ENCODE measurements around the gene OR14A2. TPM values are rescaled to one million over a fixed set of nuclear protein-coding genes. Genes with fewer than 3 reads are reported as not detected.
"Not testable (repeated sequence)": the region's sequence is repeated elsewhere in the genome, so short reads cannot be mapped to it uniquely, and the experiment has no call there.

The OR14A2 gene
- not detected in 2 replicates for total RNA-seq (2014; rRNA removed; shearing (Covaris generic))

- in situ Hi-C loops (cut with HindIII; ENCODE audit: low sequenced_read_pairs): no loop called here
Measured at GRCh38 chr1:247748041-247748440, at the start of gene OR14A2. Gene OR14A2 (minus strand): TSS chr1:247748141.

GRCh38 chr1:247797518-247797917 lies 49.6 kb upstream of the OR14A2 start:
- in situ Hi-C loops (cut with HindIII; ENCODE audit: low sequenced_read_pairs): no loop called here
- no peak for DNase-seq (ENCODE audit: low spot score)

More at GRCh38 chr1:247748041-247748440, at the start of gene OR14A2:
- no peak for DNase-seq (ENCODE audit: low spot score)

DNA sequence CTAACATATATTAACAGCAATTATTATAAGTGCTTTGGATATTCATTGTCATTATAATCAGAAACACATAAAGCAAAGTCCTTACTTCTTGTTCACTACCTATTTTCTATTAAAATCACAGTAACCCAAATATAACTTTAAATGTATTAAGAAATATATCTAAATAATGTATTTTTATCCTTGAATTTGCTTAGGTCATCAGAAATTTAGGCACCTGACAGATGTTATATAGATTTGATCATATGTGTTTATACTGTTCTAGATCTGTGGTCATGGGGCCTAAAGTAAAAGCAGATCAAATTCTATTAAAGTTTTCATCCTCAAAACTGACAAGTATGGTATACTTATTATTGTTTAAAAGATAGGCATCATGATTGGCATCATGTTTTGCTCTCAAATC lies 21.7 kb upstream of the OR14A2 start:
- in situ Hi-C loops (cut with HindIII; ENCODE audit: low sequenced_read_pairs): no loop called here
- DNase-seq (ENCODE audit: low spot score): no peak

- in situ Hi-C loops (cut with HindIII; ENCODE audit: low sequenced_read_pairs): no loop called here
- no peak for DNase-seq (ENCODE audit: low spot score)
Measured at GRCh38 chr1:247760456-247760855, 12.5 kb upstream of the OR14A2 start, which contains the start of gene OR1C1. Gene OR1C1 (minus strand): TSS chr1:247760556. CDS start chr1:247758406, 2,150 bp downstream.

DNA sequence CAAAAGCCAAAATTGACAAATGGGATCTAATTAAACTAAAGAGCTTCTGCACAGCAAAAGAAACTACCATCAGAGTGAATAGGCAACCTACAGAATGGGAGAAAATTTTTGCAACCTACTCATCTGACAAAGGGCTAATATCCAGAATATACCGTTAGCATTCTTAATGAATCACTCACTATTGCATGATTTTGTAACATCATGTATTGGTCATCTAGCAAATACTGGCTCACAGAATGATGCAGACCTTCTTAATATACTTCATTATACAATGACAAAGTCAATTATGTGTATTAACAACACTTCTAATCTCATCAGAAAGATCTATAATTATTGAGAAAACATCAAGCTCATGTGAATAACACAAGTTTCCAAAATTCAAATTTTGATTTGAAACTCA lies 6.4 kb upstream of the OR14A2 start:
- in situ Hi-C loops (cut with HindIII; ENCODE audit: low sequenced_read_pairs): not testable (repeated sequence)

DNA sequence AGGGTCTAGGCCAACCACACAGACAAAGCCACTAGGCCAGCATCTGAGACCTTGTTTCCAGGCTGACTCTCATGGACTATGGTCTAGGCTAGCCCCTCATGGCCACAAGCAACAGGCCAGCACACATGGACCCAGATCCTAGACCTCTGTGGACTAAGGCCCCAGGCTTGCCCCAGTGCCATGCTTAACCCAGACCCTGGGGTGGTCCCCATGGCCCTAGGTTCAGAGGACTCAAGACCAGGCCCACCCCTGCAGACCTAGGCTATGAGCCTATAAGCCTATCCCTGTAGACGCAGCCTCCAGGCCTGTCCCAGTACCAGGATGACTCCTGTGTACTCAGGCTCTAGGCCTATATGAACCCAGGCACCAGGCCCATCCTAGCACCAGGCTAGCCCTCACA lies 1.9 kb upstream of the OR14A2 start:
- no peak for DNase-seq (ENCODE audit: low spot score)
- in situ Hi-C loops (cut with HindIII; ENCODE audit: low sequenced_read_pairs): no loop called here

More for the DNA sequence above, 6.4 kb upstream of the OR14A2 start:
- not testable (repeated sequence) for DNase-seq (ENCODE audit: low spot score)

- in situ Hi-C loops (cut with HindIII; ENCODE audit: low sequenced_read_pairs): no loop called here
- DNase-seq (ENCODE audit: low spot score): no peak
Measured at GRCh38 chr1:247747616-247748015, 325 bp downstream of the OR14A2 start.

DNA sequence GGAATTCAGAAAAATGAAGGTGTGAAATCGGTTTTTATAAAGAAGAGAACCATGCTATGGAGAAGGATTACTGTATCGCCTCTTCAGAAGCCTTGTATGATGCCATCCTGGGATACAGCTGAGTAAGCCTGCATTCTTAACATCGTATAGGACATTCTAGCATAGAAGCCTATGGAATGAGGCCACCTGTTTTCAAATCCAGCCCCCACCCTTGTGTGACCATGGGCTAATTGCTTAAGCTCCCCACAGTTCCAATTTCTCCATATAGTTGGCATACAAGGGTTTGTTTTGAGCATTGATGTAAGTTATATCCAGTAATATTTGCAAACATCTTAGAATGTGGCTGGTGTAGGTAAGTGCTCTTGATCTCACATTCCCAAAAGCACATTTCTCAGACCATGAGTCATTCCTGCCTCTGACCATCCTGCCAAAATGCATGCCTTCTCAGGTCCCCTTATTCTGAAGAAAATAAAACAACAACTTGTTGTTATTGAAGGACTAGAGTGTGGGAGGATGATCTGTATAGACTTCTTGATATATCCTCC lies 1.5 kb downstream of the OR14A2 start:
- in situ Hi-C loops (cut with HindIII; ENCODE audit: low sequenced_read_pairs): no loop called here
- no peak for DNase-seq (ENCODE audit: low spot score)

DNA sequence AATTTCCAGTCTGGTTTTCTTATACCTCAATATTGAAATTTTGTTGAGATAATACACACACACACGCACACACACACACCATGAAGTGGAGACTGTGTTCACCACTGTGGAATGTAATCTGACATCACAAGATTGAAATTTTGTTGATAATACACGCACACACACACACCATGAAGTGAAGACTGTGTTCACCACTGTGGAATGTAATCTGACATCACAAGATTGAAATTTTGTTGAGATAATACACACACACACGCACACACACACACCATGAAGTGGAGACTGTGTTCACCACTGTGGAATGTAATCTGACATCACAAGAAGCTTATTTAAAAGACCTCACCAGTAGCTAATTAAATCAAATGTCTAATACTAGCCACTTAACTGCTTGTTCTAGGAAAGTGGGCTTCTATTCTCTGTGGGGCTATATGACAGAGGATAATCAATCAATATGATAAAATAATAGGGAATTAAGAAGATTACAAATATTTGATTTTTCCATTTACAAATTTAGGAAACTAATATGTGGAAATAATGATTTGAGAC lies 5.7 kb downstream of the OR14A2 start:
- DNase-seq (ENCODE audit: low spot score); in situ Hi-C loops (cut with HindIII; ENCODE audit: low sequenced_read_pairs): not testable (repeated sequence)

- no peak for DNase-seq (ENCODE audit: low spot score)
- in situ Hi-C loops (cut with HindIII; ENCODE audit: low sequenced_read_pairs): no loop called here
Measured at GRCh38 chr1:247741756-247742155, 6.2 kb downstream of the OR14A2 start.

GRCh38 chr1:247740721-247741120 lies 7.2 kb downstream of the OR14A2 start:
- in situ Hi-C loops (cut with HindIII; ENCODE audit: low sequenced_read_pairs): no loop called here
- DNase-seq (ENCODE audit: low spot score): no peak

GRCh38 chr1:247738315-247738714 lies 9.6 kb downstream of the OR14A2 start, which contains the start of gene OR14K1:
Gene OR14K1 (plus strand): TSS chr1:247738615. CDS start chr1:247738615, 0 bp downstream.
- in situ Hi-C loops (cut with HindIII; ENCODE audit: low sequenced_read_pairs): no loop called here

DNA sequence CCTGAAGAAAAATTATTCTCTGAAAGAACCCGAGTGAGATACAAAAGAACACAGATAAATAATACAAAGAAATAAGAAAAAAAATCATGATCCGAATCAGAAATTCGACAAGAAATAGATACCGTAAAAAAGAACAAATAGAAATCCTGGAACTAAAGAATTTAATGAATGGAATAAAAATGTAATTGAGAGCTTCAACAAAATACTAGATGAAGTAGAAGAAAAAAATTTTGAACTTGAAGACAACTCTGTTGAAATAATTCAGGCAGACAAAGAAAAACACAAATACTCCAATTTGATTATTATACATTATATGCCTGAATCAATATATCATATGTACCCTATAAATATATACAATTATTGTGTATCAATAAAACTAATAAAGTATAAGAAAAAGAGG lies 26.7 kb downstream of the OR14A2 start:
- in situ Hi-C loops (cut with HindIII; ENCODE audit: low sequenced_read_pairs): no loop called here
- DNase-seq (ENCODE audit: low spot score): no peak

More at GRCh38 chr1:247738315-247738714, 9.6 kb downstream of the OR14A2 start, which contains the start of gene OR14K1:
- DNase-seq (ENCODE audit: low spot score): no peak

DNA sequence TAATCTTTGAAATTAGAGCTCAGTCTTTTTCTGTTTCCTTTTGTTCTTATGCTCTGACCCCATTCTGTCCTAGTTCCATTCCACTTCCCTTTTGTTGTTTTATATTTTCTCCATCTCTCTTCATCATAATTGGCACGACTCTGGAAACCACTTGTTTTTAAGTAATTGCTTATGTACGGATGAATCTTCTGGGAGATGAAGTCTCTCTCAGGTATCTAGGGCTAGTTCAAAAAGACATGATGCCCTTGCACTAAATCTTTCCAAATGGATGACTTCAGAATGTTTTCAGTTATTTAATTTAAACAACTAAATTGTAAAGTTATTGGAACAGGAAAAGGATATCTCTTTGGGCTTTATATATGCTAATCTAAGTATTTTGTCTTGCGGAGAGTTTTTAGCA lies 31.4 kb downstream of the OR14A2 start, which contains the start of gene OR6F1:
Gene OR6F1, minus strand, starts transcription at position 101 of the 400 bp plus-strand sequence. CDS start 3,891 bp downstream, outside the sequence.
- in situ Hi-C loops (cut with HindIII; ENCODE audit: low sequenced_read_pairs): no loop called here
- no peak for DNase-seq (ENCODE audit: low spot score)

DNA sequence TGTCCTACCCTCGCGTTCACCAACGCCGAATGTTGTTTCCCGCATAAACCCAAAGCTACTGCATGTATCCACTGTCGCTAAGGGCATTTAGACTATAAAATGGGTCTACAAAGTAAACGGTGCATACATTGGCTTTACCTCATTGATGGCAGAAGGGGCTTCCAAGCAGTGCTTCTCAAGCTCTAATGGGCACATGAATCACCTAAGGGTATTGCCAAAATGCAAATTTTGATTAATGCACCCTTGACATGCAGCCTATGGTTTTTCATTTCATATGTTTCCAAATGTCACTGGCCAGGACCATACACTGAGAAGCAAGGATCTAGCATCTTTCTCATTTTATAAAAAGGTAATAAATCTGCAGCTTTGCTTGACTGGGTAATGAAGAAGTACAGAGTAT lies 34.2 kb downstream of the OR14A2 start:
- no peak for DNase-seq (ENCODE audit: low spot score)
- in situ Hi-C loops (cut with HindIII; ENCODE audit: low sequenced_read_pairs): no loop called here

DNA sequence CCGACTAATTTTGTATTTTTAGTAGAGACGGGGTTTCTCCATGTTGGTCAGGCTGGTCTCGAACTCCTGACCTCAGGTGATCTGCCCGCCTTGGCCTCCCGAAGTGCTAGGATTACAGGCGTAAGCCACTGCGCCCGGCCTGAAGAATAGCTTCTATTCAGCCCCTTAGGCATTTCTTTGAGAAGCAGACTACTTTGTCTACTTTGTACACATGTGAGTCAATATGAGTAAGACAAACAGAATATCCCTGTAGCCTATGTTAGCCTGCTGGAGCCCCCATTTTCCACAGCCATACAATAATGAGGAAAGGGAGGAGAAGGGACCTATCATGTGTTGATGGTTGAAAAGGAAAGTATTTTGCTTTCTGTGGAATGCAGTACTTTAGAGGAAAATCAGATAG lies 37.3 kb downstream of the OR14A2 start:
- in situ Hi-C loops (cut with HindIII; ENCODE audit: low sequenced_read_pairs); DNase-seq (ENCODE audit: low spot score): not testable (repeated sequence)

- DNase-seq (ENCODE audit: low spot score): no peak
- in situ Hi-C loops (cut with HindIII; ENCODE audit: low sequenced_read_pairs): no loop called here
Measured at GRCh38 chr1:247701338-247701737, 46.6 kb downstream of the OR14A2 start.

GRCh38 chr1:247681288-247681897 lies 66.5 kb downstream of the OR14A2 start:
- in situ Hi-C loops (cut with HindIII; ENCODE audit: low sequenced_read_pairs): no loop called here
- peak; percentile 4 for DNase-seq (ENCODE audit: low spot score)

GRCh38 chr1:247680171-247680570 lies 67.8 kb downstream of the OR14A2 start:
- in situ Hi-C loops (cut with HindIII; ENCODE audit: low sequenced_read_pairs): no loop called here
- DNase-seq (ENCODE audit: low spot score): no peak

DNA sequence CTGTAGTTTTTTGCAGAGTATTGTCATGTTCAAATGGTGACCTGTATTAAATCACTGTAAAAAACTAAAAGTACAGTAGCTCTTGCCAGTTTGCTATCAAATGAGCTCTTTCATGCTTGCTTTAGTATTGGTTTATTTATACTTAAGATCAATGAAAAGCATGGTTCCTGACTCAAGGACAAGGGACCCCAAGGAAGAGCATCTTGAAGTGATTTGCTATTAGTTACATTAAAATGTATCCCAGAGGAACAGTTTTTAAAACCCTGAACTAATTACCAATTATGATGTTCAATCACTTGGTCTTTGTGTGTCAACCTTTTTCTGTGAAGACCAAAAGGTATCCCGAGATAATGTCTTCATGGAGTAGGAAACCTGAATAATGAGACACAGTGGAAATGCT lies 68.3 kb downstream of the OR14A2 start, which contains the start of gene OR13G1:
Gene OR13G1, minus strand, starts transcription at position 101 of the 400 bp plus-strand sequence. CDS start 6,698 bp downstream, outside the sequence.
- no peak for DNase-seq (ENCODE audit: low spot score)
- in situ Hi-C loops (cut with HindIII; ENCODE audit: low sequenced_read_pairs): no loop called here

Data from G401 (cell line).